HG02884 (cell line): ENCODE results near the gene ARHGAP21.

ENCODE experiments used
- ATAC-seq: cut with Tn5 transposase; IDR thresholded peaks from one replicate; pipeline ENCODE4 v1.9.1; 2021; ENCODE audit warnings: mild to moderate bottlenecking, moderate library complexity; ENCODE audit not compliant: unreplicated experiment

Gene ARHGAP21

DNA sequence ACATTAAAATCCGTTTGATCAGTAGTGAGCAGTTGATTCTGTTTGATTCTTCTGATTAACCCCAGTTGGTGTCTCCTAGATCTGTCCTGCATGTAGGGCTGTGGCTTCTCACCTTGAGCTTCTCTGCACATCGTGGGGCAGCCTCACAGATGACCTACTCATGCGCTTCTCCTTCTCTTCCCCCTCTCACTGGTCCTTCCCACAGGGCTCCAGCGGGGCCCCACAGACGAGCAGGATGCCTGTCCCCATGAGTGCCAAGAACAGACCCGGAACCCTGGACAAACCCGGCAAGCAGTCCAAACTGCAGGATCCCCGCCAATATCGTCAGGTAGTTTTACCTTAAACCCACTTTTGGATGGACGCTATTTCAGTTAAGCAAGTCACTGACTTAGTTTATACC is 178.9 kb downstream of the ARHGAP21 start:
- no peak for ATAC-seq

DNA sequence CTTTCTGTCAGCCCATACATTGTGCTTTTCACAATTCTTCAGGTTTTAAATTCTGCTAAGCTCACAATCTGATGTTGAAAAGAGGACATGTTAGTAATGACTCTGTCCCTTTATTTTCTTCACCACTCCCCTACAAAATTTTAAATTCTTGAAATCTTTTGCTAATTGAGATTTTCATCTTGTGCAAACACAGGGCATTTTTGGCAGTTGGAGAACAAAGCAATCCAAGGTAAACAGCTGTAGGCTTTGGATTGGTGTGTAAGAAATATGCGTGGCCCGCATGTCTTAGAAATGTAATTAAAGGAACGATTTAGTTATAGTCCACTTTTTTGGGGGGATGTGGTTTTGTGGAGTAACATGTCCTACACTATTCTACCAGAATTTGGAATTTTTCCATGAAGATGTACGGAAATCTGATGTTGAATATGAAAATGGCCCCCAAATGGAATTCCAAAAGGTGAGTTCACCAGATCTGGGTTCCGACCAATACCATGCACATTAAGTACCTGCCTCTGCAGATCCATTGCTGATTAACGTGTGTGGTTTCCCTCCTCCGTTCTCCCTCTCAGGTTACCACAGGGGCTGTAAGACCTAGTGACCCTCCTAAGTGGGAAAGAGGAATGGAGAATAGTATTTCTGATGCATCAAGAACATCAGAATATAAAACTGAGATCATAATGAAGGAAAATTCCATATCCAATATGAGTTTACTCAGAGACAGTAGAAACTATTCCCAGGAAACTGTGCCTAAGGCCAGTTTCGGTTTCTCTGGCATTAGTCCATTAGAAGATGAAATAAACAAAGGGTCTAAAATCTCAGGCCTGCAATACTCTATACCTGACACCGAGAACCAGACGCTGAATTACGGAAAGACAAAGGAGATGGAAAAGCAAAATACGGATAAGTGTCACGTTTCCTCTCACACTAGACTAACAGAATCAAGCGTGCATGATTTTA is 181.1 kb downstream of the ARHGAP21 start:
- no peak for ATAC-seq

DNA sequence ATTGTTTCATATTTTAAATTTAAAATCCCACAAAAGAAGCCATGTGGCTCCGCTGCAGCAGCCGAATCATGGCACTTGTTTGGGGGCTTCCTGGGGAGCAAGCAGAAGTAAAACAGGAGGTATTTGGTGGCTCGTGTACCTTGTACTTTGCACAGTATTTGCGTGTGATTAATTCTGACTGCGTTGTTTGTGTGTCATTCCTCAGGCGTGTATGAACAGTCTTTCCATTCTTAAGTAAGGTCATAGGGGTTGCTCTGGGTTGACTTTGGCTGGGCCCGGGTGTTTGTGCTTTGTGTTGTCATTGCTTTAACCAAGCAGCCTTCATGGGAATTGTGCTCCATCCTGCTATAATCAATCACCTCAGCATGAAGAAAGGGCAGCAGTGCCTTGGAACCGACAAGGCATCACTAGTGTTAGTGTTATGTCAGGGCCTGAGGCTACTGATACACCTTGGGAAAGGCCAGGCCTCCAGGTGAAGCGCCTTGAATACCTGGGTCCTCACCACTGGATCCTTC is 182.4 kb downstream of the ARHGAP21 start:
- ATAC-seq: no peak

DNA sequence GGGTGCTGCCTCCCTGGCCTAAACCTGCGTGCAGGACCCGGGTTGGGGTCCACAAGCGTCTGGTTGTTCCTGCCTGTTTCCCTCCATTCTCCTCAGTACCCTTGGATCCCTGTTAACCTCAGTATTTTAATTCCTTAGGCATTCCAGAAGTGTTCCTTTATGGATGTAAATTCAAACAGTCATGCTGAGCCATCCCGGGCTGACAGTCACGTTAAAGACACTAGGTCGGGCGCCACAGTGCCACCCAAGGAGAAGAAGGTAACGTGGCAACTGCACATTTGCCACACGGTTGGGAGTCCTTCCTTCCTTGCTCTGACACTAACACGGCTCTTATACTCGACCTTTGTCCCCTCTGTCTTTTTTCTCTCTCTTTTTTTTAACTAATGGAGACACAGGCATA is 187.1 kb downstream of the ARHGAP21 start:
- ATAC-seq: no peak

DNA sequence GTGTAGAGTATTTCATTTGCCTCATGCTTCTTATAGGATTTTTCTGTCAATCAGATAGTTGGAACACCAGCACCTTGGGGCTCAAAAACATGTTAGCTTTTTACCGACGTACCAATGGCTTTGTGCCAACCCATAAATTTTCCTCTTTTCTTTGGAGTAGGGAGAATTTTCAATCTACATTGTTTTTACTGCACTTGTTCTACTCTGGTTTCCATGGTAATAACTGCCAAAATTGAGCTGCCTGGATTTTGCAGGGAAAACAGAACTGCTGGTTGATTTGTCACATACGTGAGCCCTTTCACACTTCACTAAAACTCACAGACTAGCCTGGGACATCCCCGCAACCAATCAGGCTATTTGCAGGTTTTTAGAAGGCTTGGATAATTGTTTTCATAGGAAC is 189.7 kb downstream of the ARHGAP21 start:
- no peak for ATAC-seq
